Heart left ventricle (tissue), 13 donors: ENCODE data around the gene RTL10.

Experiments
- CTCF ChIP-seq, 12 donors: fragments of 200-600 bp; sonication (generic) in 4 of 12; IDR thresholded peaks; one replicate each; pipeline versions ENCODE4 v1.5.0 to v1.8.0; 2018 to 2022; ENCODE audit warnings: antibody characterized with exemption in 12 of 12, mild to moderate bottlenecking in 5 of 12
- POLR2A ChIP-seq, 2 donors: fragments of 450-650 bp; IDR thresholded peaks; one replicate each; pipeline ENCODE4 v1.6.1; 2017; ENCODE audit warnings: antibody characterized with exemption in 2 of 2, mild to moderate bottlenecking in 2 of 2, moderate library complexity in 2 of 2
- donor health status: ischemic (EF 13 %, LVEDD 7.1; RV severe dilation, severe dysfunction).
- donor health status: DM: no; HTN: yes; CAD: no.
- donor health status: DM: no; HTN: no; CAD: no.
- donor health status: ischemic (EF 25% LVEDD 6.9; RV normal size, moderate dysfunction).
- donor health status: ischemic (EF 25% LVEDD 5.7; RV mildly dilated, moderate dysfunction).
- donor health status: ischemic (EF 35%, LVEDD 5.7; RV mildly dilated, moderate dysfunction).
- donor health status: nonischemic (EF 11% LVEDD 7.7; RV severe dilation, severe dysfunction).
- donor health status: DM: yes; HTN: yes; CAD: no.
- donor health status: PGD.
- donor health status: ischemic (EF 29% LVEDD 5.4; RV normal size, mild dysfunction).
- donor health status: nonischemic (EF 23%, LVEDD 6.1; RV moderate dilation, normal function).

GRCh38 chr22:19872779-19873137 lies 18.1 kb upstream of the RTL10 start:
- TF ChIP-seq CTCF (IDR thresholded peaks at IDR 0.05) (no peak), POLR2A (IDR thresholded peaks at IDR 0.05) (no peak)
